ENCODE measurements around the gene FAM135A.
"Not testable (repeated sequence)": the region's sequence is repeated elsewhere in the genome, so short reads cannot be mapped to it uniquely, and the experiment has no call there.

The FAM135A gene

GRCh38 chr6:70396796-70397729, 16.2 kb upstream of the FAM135A start:
- DNase-seq: no peak

- DNase-seq: no peak
Measured at GRCh38 chr6:70398783-70399728, 14.3 kb upstream of the FAM135A start.

GRCh38 chr6:70404658-70405057, 8.7 kb upstream of the FAM135A start:
- DNase-seq: no peak

GRCh38 chr6:70409216-70409615, 4.1 kb upstream of the FAM135A start:
- DNase-seq: no peak

GRCh38 chr6:70411542-70412251, 1.6 kb upstream of the FAM135A start:
- no peak for DNase-seq

- DNase-seq: no peak
Measured at GRCh38 chr6:70412252-70413113, 825 bp upstream of the FAM135A start.

- no peak for DNase-seq
Measured at GRCh38 chr6:70413992-70414494, 735 bp downstream of the FAM135A start.

- DNase-seq: no peak
Measured at GRCh38 chr6:70414813-70415212, 1.5 kb downstream of the FAM135A start.

GRCh38 chr6:70415247-70415646, 1.9 kb downstream of the FAM135A start:
- no peak for DNase-seq

GRCh38 chr6:70415660-70416059, 2.4 kb downstream of the FAM135A start:
- DNase-seq: no peak

- no peak for DNase-seq
Measured at GRCh38 chr6:70421509-70421908, 8.2 kb downstream of the FAM135A start.

- DNase-seq: no peak
Measured at GRCh38 chr6:70423189-70424134, 10.2 kb downstream of the FAM135A start.

- no peak for DNase-seq
Measured at GRCh38 chr6:70424291-70424690, 11.0 kb downstream of the FAM135A start.

GRCh38 chr6:70436320-70436719, 23.0 kb downstream of the FAM135A start:
- DNase-seq: no peak

GRCh38 chr6:70445001-70445400, 31.7 kb downstream of the FAM135A start:
- DNase-seq: no peak

GRCh38 chr6:70447343-70448070, 34.2 kb downstream of the FAM135A start:
- not testable (repeated sequence) for DNase-seq

GRCh38 chr6:70453899-70454298, 40.6 kb downstream of the FAM135A start:
- DNase-seq: not testable (repeated sequence)

GRCh38 chr6:70456735-70457134, 43.4 kb downstream of the FAM135A start:
- DNase-seq: no peak

- no peak for DNase-seq
Measured at GRCh38 chr6:70459235-70459634, 45.9 kb downstream of the FAM135A start.

GRCh38 chr6:70459699-70460098, 46.4 kb downstream of the FAM135A start:
- not testable (repeated sequence) for DNase-seq
